Panc1 (cell line): ENCODE data around the gene DPH1.

Experiments used
- POLR2AphosphoS5 ChIP-seq: IDR thresholded peaks from 2 replicates; pipeline ENCODE4 v1.6.1; 2012; ENCODE audit warnings: mild to moderate bottlenecking, low read depth, low read length, moderate library complexity
- SIN3A ChIP-seq: IDR thresholded peaks from 2 replicates; pipeline ENCODE4 v1.6.1; 2012; ENCODE audit warnings: low read depth, mild to moderate bottlenecking, low read length, moderate library complexity, borderline replicate concordance; ENCODE audit not compliant: insufficient read depth
- TCF7L2 ChIP-seq: IDR thresholded peaks from 2 replicates; pipeline ENCODE4 v1.6.1; 2011; ENCODE audit warnings: mild to moderate bottlenecking, low read depth, low read length, inconsistent platforms
- TF ChIP-seq, protein P1 (sequence below): fragments of 450-650 bp; IDR thresholded peaks from 2 replicates; pipeline ENCODE4 v1.5.1; 2017; ENCODE audit warnings: mild to moderate bottlenecking
- TF ChIP-seq, protein P2 (sequence below), 2 experiments: IDR thresholded peaks; 2 replicates each; pipeline ENCODE4 v1.6.1; 2011 to 2012; ENCODE audit warnings: low read depth in 2 of 2, control low read depth in 1 of 2, low read length in 1 of 2, mild to moderate bottlenecking in 1 of 2, moderate library complexity in 1 of 2; ENCODE audit not compliant: insufficient read depth in 1 of 2

DNA sequence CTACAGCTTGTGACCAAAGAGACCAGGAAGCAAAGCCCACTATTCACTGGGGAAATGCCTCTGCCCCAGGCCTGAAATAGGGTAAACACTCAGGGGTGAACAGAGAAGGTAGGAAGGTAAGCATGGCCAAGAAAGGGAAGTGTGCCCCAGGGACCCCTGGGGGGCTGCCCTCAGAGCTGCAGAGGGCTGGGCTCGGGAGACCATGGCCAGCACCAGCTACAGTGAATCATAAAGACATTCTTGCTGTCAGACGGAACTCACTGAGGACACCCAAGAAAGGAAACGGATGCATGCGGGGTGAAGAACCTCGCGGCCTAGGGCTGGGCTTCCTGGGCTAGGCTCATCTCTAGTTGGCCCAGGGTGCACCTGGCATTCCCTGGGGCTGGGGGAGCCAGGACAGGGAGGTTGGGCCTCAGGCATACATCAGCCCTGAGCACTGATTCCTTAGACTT lies 34.6 kb downstream of the DPH1 start:
- TF ChIP-seq, protein P1, sequence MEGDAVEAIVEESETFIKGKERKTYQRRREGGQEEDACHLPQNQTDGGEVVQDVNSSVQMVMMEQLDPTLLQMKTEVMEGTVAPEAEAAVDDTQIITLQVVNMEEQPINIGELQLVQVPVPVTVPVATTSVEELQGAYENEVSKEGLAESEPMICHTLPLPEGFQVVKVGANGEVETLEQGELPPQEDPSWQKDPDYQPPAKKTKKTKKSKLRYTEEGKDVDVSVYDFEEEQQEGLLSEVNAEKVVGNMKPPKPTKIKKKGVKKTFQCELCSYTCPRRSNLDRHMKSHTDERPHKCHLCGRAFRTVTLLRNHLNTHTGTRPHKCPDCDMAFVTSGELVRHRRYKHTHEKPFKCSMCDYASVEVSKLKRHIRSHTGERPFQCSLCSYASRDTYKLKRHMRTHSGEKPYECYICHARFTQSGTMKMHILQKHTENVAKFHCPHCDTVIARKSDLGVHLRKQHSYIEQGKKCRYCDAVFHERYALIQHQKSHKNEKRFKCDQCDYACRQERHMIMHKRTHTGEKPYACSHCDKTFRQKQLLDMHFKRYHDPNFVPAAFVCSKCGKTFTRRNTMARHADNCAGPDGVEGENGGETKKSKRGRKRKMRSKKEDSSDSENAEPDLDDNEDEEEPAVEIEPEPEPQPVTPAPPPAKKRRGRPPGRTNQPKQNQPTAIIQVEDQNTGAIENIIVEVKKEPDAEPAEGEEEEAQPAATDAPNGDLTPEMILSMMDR, result no peak
- TF ChIP-seq, protein P2, sequence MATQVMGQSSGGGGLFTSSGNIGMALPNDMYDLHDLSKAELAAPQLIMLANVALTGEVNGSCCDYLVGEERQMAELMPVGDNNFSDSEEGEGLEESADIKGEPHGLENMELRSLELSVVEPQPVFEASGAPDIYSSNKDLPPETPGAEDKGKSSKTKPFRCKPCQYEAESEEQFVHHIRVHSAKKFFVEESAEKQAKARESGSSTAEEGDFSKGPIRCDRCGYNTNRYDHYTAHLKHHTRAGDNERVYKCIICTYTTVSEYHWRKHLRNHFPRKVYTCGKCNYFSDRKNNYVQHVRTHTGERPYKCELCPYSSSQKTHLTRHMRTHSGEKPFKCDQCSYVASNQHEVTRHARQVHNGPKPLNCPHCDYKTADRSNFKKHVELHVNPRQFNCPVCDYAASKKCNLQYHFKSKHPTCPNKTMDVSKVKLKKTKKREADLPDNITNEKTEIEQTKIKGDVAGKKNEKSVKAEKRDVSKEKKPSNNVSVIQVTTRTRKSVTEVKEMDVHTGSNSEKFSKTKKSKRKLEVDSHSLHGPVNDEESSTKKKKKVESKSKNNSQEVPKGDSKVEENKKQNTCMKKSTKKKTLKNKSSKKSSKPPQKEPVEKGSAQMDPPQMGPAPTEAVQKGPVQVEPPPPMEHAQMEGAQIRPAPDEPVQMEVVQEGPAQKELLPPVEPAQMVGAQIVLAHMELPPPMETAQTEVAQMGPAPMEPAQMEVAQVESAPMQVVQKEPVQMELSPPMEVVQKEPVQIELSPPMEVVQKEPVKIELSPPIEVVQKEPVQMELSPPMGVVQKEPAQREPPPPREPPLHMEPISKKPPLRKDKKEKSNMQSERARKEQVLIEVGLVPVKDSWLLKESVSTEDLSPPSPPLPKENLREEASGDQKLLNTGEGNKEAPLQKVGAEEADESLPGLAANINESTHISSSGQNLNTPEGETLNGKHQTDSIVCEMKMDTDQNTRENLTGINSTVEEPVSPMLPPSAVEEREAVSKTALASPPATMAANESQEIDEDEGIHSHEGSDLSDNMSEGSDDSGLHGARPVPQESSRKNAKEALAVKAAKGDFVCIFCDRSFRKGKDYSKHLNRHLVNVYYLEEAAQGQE (IDR thresholded peaks at IDR 0.05; ENCODE audit: insufficient read depth in 1 of 2, low read depth in 2 of 2, low read length in 1 of 2), result no peak
- TF ChIP-seq TCF7L2 (no peak), POLR2AphosphoS5 (no peak), SIN3A (no peak)
